GM13976 (cell line): ENCODE data around the gene MAPK1IP1L.
A peak's percentile ranks its signal among the peaks of the same experiment; 100 is the strongest.

Experiments used
- DNase-seq: peaks from one replicate; pipeline ENCODE4 v3.0.0; 2012; ENCODE audit warnings: low spot score
- in situ Hi-C: fragments of 300-500 bp; cut with MboI; formaldehyde crosslinking; loops from one replicate; pipeline ENCODE4 v1.12.0; 2022; ENCODE audit warnings: low sequenced_read_pairs, mixed read lengths, inconsistent platforms; ENCODE audit not compliant: unreplicated experiment
- TF ChIP-seq, protein P1 (sequence below): IDR thresholded peaks from 2 replicates; pipeline ENCODE4 v1.5.1; 2012; ENCODE audit warnings: borderline replicate concordance, mild to moderate bottlenecking; ENCODE audit not compliant: insufficient read depth; ENCODE audit errors: extremely low read depth, missing control alignments, control extremely low read depth

The MAPK1IP1L gene

DNA sequence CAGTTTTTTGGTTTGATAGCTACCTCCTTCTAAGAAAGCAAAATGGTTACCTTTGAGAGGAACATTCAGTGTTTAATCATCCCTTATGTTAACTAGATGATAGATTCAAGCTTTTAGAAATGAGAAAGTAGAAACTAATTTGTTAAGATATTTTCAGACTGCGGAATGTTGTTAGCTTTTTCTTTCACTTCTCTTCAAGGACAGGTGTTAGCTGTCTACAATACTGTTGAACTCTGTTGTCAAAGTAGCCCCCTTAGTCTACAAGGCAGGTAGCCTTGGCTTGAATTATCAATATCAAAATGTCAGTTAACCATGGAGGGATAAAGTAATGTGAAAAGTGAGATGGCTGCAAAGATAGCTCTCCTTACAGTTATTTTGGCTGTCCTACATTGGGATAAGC lies 14.8 kb downstream of the MAPK1IP1L start:
- DNase-seq: no peak
- TF ChIP-seq, protein P1, sequence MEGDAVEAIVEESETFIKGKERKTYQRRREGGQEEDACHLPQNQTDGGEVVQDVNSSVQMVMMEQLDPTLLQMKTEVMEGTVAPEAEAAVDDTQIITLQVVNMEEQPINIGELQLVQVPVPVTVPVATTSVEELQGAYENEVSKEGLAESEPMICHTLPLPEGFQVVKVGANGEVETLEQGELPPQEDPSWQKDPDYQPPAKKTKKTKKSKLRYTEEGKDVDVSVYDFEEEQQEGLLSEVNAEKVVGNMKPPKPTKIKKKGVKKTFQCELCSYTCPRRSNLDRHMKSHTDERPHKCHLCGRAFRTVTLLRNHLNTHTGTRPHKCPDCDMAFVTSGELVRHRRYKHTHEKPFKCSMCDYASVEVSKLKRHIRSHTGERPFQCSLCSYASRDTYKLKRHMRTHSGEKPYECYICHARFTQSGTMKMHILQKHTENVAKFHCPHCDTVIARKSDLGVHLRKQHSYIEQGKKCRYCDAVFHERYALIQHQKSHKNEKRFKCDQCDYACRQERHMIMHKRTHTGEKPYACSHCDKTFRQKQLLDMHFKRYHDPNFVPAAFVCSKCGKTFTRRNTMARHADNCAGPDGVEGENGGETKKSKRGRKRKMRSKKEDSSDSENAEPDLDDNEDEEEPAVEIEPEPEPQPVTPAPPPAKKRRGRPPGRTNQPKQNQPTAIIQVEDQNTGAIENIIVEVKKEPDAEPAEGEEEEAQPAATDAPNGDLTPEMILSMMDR: no peak
- in situ Hi-C loops: no loop called here

DNA sequence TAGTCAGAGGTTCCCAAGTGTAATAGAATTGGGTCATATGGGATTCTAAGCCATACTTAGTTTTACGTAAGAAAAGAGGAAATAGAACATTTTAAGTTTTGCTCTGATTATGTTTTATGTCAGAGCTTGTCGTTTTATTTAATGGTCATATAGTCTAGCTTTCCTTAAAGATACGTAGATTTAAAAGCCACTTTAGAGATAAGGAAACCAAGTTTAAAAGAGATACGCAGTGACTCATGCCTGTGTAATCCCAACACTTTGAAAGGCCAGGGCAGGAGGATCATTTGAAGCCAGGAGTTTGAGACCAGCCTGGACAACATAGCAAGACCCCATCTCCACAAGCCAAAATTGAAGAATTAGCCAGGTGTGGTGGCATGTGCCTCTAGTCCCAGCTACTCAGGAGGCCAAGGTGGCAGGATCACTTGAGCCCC lies 19.5 kb downstream of the MAPK1IP1L start:
- TF ChIP-seq, protein P1: no peak
- DNase-seq: no peak
- in situ Hi-C loops: no loop called here

DNA sequence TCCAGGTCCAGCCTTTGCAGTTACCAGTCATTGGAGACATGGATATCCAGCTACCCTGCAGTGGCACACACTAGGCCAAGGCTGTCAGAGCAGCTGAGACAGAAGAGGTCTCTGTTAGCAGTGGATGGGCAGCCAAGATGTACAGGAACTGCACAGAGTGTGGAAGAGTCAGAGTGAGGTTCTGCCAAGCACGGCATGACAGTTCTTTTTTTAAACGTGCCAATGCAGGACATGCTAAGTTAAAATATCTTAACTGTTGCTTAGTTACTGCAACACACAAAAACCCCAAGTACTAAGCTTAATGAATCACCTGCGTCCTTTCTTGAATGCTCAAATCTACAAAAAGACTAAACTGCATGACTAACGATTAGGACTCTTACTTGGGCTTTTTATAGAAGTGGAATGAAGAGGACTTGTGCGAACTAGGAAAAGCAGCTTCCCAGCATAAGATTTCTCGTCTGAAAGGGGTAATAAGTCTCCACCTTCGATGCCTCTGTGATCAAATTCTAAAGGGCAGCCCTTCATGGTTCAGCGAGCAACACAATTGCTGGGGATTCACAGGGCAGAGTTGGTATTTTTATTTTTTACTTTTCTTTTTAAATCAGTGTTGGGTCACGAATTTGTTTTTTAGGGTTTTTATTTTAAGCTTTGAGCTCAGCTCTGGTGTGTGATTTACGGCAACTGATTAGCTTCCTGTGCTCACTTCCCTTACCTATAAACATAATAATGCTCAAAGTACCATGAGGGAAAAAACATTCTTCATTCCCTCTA lies 20.6 kb downstream of the MAPK1IP1L start:
- TF ChIP-seq, protein P1: no peak
- peak; percentile 40 for DNase-seq
- in situ Hi-C loops: no loop called here

DNA sequence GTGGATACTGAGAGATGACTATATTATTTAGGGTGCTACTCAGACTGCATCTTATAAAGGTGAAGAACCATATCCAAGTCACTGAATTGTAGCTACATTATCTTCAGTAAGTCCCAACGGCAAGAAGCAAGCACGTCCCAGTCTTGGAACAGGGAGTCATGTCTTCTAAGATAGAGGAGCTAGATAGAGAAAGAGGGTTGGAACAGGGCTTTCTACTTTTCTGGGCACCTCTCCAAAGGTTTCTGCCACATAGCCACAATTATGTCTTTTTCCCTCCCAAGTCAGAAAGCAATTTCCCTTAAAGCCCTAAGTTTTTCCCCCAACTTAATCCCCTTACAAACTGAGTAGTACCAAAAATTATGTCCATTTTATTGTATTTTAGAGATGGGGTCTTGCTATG lies 22.4 kb downstream of the MAPK1IP1L start:
- in situ Hi-C loops: no loop called here
- DNase-seq: no peak
- TF ChIP-seq, protein P1: no peak

DNA sequence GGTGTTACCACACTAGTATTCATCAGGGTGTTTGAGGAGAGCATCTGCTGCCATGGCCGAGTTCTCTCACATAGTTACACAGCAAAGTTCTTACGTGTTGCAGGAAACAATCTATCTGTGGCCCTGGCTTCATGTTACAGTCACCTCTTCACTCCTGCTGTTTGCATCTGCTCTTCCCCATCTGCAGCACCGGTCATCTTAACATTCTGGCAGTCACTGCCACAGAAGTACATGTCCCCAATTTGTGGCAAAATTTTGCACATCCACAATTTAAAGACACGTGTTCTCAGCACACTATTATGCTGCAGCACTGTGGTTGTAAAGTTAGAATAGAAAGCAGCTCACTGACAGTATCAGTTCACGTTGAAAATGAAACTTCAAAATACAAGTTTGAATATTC lies 23.2 kb downstream of the MAPK1IP1L start:
- in situ Hi-C loops: no loop called here
- TF ChIP-seq, protein P1: no peak
- DNase-seq: peak; percentile 41

DNA sequence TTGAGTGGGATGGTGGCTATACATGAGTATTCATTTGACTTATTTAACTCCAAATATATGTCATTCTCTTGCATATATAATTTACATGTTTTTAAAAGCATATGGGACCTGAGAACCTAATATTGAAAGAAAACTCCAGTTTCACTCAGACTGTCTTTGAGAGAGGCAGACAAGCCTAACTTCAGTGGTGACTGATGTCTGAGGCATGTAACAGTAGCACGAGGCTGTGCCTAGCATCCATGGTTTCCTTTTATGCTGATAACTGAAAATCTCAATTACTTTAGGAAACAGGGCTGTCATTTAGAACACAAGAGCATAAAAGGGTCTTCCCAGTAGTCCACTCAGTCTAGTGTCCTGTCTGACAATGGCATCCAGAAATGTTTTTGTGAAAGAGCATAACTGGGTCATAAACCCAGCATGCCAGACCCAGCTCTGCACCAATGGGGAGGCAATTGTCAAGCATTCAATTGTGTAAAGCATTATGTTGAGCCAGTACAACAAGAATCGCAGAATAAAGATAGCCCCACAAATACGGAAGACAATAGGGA lies 24.3 kb downstream of the MAPK1IP1L start:
- in situ Hi-C loops: no loop called here
- TF ChIP-seq, protein P1: no peak
- no peak for DNase-seq
